Thoracic aorta (tissue), 2 donors: ENCODE measurements around the gene OR10J4. TPM values are rescaled to one million over a fixed set of nuclear protein-coding genes. Genes with fewer than 3 reads are reported as not detected.
"Not testable (repeated sequence)": the region's sequence is repeated elsewhere in the genome, so short reads cannot be mapped to it uniquely, and the experiment has no call there.

Source experiments
- ATAC-seq: fragments of 150-250 bp; one replicate; pipeline ENCODE4 v1.8.0; 2017; ENCODE audit warnings: low read depth; ENCODE audit not compliant: insufficient number of reproducible peaks, low FRiP score
- DNase-seq: peaks from one replicate; pipeline ENCODE4 v3.0.0-alpha.2; 2020; ENCODE audit warnings: low spot score
- H3K27ac ChIP-seq, 2 donors: fragments of 200-600 bp; sonication (generic); 1 replicate in 1 of 2; 2 replicates in 1 of 2; pipeline ENCODE4 v1.5.1; 2016; ENCODE audit warnings: mild to moderate bottlenecking in 2 of 2, moderate library complexity in 2 of 2
- H3K27me3 ChIP-seq: fragments of 200-600 bp; sonication (generic); replicated peaks from 2 replicates; pipeline ENCODE4 v1.6.0; 2016; ENCODE audit warnings: mild to moderate bottlenecking; ENCODE audit not compliant: insufficient read depth
- H3K36me3 ChIP-seq: fragments of 200-600 bp; sonication (generic); one replicate; pipeline ENCODE4 v1.5.1; 2016
- H3K4me1 ChIP-seq, 2 donors: fragments of 200-600 bp; sonication (generic); 1 replicate in 1 of 2; 2 replicates in 1 of 2; pipeline versions ENCODE4 v1.5.1 to v1.6.0; 2016; ENCODE audit warnings: low read depth in 2 of 2, mild to moderate bottlenecking in 1 of 2; ENCODE audit not compliant: control insufficient read depth in 1 of 2
- H3K4me3 ChIP-seq: fragments of 200-600 bp; sonication (generic); 2 replicates; pipeline ENCODE4 v1.5.1; 2016; ENCODE audit warnings: mild to moderate bottlenecking
- H3K9me3 ChIP-seq: fragments of 200-600 bp; sonication (generic); 2 replicates; pipeline ENCODE4 v1.5.1; 2016
- total RNA-seq, 2 donors: library from RNA; depleted of rRNA; stranded (reverse); fragments of >200 nt; gene quantifications; one replicate each; pipeline versions ENCODE4 v1.1.0 to v1.2.3, GENCODE V29; 2016
- TF ChIP-seq, protein P1 (sequence below): fragments of 200-600 bp; sonication (generic); IDR thresholded peaks from one replicate; pipeline ENCODE4 v1.5.1; 2019; ENCODE audit warnings: antibody characterized with exemption

OR10J4 gene
- total RNA-seq, 2 donors from 2014 or later = not detected

DNA sequence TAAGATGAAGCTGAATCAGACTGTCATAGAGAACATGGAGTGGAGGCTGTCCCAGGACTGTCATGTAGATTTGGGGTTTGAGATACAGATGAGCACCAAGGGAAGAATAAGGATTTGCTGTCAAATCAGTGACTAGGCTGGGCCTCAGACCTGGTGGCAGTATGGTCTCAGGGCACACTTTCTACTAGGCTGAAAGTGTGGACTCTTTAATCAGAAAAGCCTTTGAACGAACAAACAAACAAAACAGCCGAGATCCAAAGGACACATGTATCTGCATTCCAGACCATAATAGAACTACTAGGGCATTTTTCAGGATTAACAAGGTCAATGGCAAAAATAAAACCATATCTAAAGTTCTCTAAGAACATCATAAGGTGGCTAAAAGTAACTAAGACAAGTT lies 10.4 kb downstream of the OR10J4 start:
- no peaks in the 10 kb centered on the region for H3K9me3 ChIP-seq
- TF ChIP-seq, protein P1, sequence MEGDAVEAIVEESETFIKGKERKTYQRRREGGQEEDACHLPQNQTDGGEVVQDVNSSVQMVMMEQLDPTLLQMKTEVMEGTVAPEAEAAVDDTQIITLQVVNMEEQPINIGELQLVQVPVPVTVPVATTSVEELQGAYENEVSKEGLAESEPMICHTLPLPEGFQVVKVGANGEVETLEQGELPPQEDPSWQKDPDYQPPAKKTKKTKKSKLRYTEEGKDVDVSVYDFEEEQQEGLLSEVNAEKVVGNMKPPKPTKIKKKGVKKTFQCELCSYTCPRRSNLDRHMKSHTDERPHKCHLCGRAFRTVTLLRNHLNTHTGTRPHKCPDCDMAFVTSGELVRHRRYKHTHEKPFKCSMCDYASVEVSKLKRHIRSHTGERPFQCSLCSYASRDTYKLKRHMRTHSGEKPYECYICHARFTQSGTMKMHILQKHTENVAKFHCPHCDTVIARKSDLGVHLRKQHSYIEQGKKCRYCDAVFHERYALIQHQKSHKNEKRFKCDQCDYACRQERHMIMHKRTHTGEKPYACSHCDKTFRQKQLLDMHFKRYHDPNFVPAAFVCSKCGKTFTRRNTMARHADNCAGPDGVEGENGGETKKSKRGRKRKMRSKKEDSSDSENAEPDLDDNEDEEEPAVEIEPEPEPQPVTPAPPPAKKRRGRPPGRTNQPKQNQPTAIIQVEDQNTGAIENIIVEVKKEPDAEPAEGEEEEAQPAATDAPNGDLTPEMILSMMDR = no peak
- no peaks in the 10 kb centered on the region for H3K36me3 ChIP-seq
- H3K27me3 ChIP-seq = no peaks in the 10 kb centered on the region
- ATAC-seq (no peak), DNase-seq (no peak)
- no peak overlapping the region for H3K27ac ChIP-seq
- H3K4me1 ChIP-seq = no peaks in the 10 kb centered on the region
- no peak overlapping the region for H3K4me3 ChIP-seq

DNA sequence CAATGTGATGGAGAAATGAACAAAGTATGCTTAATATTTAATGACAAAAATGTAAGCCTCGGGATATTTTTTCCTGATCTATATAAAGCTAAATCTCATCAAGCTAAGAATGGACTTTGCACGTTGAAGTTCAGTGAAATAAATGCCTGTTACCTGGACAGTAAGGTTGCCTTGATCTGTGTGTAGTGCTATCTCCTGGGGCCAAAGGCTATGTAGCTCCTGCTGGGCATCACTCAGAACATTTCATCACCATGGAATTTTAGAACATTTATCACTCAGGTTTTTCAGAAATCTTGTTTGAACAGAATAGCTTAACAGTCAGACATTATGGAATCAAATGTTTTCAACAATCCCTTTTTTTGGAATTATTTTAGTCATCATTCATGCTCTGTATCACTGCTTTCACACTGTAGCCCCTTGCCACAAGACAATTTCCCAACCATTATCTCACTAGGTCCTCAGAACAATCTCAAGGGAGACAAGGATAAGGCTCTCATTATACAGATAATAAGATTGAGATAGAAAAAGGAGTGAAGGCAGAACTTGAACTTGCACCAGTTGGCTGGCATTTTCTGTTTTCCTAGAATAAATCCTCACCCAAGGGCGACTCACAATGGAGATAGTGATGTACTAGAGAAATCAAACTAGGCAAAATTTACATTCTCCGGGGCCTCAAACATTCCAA lies 11.2 kb downstream of the OR10J4 start:
- Histone ChIP-seq H3K27me3 (no peaks in the 10 kb centered on the region), H3K36me3 (no peaks in the 10 kb centered on the region), H3K27ac (no peak overlapping the region), H3K4me3 (no peak overlapping the region), H3K9me3 (no peaks in the 10 kb centered on the region), H3K4me1 (no peaks in the 10 kb centered on the region)
- DNase-seq (no peak), ATAC-seq (no peak)
- TF ChIP-seq, protein P1 = no peak

DNA sequence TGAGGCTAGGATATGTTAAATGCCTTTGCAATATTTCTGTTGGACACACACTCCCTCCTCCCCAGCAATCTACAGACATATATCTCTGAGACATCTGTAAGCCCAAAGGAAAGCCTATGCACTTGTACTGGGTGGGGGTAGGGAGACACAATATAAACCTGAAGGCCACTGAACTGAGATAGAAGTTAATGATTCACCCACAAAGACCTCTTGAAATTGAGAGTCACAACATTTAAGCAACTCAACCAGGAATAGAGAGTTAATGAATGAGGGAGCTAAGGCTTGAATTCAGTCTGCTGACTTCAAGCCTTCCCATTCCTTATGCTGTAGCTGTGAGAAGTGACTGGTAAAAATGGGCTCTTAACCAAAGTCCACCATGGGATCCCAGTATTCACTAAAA lies 12.5 kb downstream of the OR10J4 start:
- no peak for ATAC-seq

DNA sequence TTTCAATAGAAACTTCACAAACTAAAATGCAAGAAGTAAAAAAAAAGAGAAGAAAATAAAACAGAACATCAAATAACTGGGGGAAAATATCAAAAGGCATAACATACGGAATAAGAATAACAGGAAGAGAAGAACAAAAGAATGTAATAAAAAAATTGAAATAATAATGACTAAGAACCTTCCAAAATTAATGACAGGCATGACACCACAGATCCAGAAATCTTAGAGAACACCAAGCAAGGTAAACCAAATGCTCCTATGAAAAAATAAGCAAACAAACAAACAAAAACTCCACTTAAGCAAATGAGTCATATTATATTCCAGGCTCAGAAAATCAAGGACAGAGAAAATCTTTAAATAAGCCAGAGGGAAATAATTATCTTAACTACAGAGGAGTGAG lies 16.2 kb downstream of the OR10J4 start:
- Histone ChIP-seq H3K27me3 (no peaks in the 10 kb centered on the region), H3K4me3 (no peak overlapping the region), H3K27ac (no peak overlapping the region), H3K9me3 (peaks cover 4% of the 10 kb centered on the region), H3K4me1 (no peaks in the 10 kb centered on the region), H3K36me3 (no peaks in the 10 kb centered on the region)
- ATAC-seq (no peak), DNase-seq (no peak)
- TF ChIP-seq, protein P1 = no peak

More for the DNA sequence above, 12.5 kb downstream of the OR10J4 start:
- no peaks in the 10 kb centered on the region for H3K27me3 ChIP-seq
- no peak overlapping the region for H3K27ac ChIP-seq
- H3K4me3 ChIP-seq = no peak overlapping the region
- H3K36me3 ChIP-seq = no peaks in the 10 kb centered on the region
- TF ChIP-seq, protein P1 = no peak
- no peak for DNase-seq
- no peaks in the 10 kb centered on the region for H3K9me3 ChIP-seq
- H3K4me1 ChIP-seq = no peaks in the 10 kb centered on the region

DNA sequence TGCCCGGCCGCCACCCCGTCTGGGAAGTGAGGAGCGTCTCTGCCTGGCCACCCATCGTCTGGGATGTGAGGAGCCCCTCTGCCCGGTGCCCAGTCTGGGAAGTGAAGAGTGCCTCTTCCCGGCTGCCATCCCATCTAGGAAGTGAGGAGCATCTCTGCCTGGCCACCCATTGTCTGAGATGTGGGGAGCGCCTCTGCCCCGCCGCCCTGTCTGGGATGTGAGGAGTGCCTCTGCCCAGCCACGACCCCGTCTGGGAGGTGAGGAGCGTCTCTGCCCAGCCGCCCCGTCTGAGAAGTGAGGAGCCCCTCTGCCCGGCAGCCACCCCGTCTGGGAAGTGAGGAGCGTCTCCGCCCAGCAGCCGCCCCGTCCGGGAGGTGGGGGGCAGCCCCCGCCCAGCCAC lies 17.6 kb downstream of the OR10J4 start:
- H3K4me3 ChIP-seq, H3K36me3 ChIP-seq, ATAC-seq, DNase-seq, H3K27ac ChIP-seq, H3K9me3 ChIP-seq, H3K27me3 ChIP-seq, H3K4me1 ChIP-seq: not testable (repeated sequence)

DNA sequence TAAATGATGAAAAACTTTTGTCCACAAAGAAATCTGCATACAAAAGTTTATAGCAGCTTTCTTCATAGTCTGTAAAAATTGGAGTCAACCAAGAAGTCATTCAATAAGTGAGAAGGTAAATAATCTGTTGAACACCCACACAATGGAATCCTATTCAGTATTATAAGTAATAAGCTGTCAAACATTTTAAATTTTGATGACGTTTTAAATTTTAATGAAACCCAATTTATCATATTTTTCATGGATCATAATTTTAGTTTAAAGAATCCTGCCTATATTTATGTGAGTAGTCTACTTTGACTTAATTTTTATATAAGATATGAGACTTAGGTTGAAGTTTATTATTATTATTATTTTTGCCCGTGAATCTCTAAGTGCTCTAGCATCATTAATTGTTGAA lies 27.5 kb downstream of the OR10J4 start:
- no peak for DNase-seq
- Histone ChIP-seq H3K36me3 (no peaks in the 10 kb centered on the region), H3K27me3 (no peaks in the 10 kb centered on the region), H3K4me3 (no peak overlapping the region), H3K27ac (no peak overlapping the region), H3K4me1 (no peaks in the 10 kb centered on the region), H3K9me3 (no peaks in the 10 kb centered on the region)
- no peak for ATAC-seq
- TF ChIP-seq, protein P1 = no peak
